IMR-90 (cell line): Measurements from ENCODE around the gene ATG14. TPM values are rescaled to one million over a fixed set of nuclear protein-coding genes. Genes with fewer than 3 reads are reported as not detected.

Source experiments
- ATAC-seq: fragments of 200-7000 bp; cut with Tn5 transposase; 2 replicates; pipeline ENCODE4 v1.9.1; 2020; ENCODE audit warnings: low read depth, mild to moderate bottlenecking, moderate library complexity
- BruUV-seq: library from RNA; stranded (reverse); fragments of 400-500 nt; replicated peaks from 2 replicates; lab custom pipeline; 2021; lab: Mats Ljungman, UMichigan
- CTCF ChIA-PET: fragments of 300-600 bp; formaldehyde crosslinking; extraction: SDS; loops from one replicate; lab custom pipeline; 2021; ENCODE audit warnings: antibody characterized with exemption; lab: Yijun Ruan, JAX
- POLR2A ChIA-PET: fragments of 300-600 bp; sonication (Branson Sonifier 250); formaldehyde crosslinking; loops from one replicate; lab custom pipeline; 2022; ENCODE audit warnings: antibody characterized with exemption; ENCODE audit not compliant: unreplicated experiment; lab: Charles Lee
- DNase-seq: peaks from one replicate; pipeline ENCODE4 v3.0.0; 2013
- H2AFZ ChIP-seq: replicated peaks from 2 replicates; pipeline ENCODE3; 2013; ENCODE audit warnings: low read length, mild to moderate bottlenecking; ENCODE audit not compliant: poor library complexity
- H2AK5ac ChIP-seq: 2 replicates; pipeline ENCODE4 v1.6.1; 2013; ENCODE audit warnings: low read depth, low read length, inconsistent platforms
- H2AK9ac ChIP-seq: replicated peaks from 2 replicates; pipeline ENCODE3; 2013; ENCODE audit warnings: mild to moderate bottlenecking, low read depth, low read length, moderate library complexity; ENCODE audit not compliant: poor library complexity
- H2BK120ac ChIP-seq: 2 replicates; pipeline ENCODE4 v1.6.1; 2013; ENCODE audit warnings: low read depth, low read length, inconsistent platforms
- H2BK15ac ChIP-seq: 3 replicates; pipeline ENCODE4 v1.6.1; 2013; ENCODE audit warnings: low read depth, low read length, inconsistent platforms
- H2BK20ac ChIP-seq: 2 replicates; pipeline ENCODE4 v1.6.1; 2013; ENCODE audit warnings: low read depth, mild to moderate bottlenecking, inconsistent platforms, low read length, moderate library complexity
- H2BK5ac ChIP-seq: 2 replicates; pipeline ENCODE4 v1.6.1; 2013; ENCODE audit warnings: mild to moderate bottlenecking, low read depth, low read length, inconsistent platforms; ENCODE audit not compliant: poor library complexity, severe bottlenecking
- H3K14ac ChIP-seq: replicated peaks from 2 replicates; pipeline ENCODE4 v1.6.1; 2013; ENCODE audit warnings: low read depth, low read length, inconsistent platforms
- H3K18ac ChIP-seq: 2 replicates; pipeline ENCODE4 v1.6.1; 2013; ENCODE audit warnings: low read depth, low read length, control low read depth
- H3K23ac ChIP-seq: 2 replicates; pipeline ENCODE4 v1.6.1; 2013; ENCODE audit warnings: low read depth, low read length, inconsistent platforms
- H3K27ac ChIP-seq: 2 replicates; pipeline ENCODE4 v1.5.1; 2013; ENCODE audit warnings: mild to moderate bottlenecking, control low read depth, low read length; ENCODE audit not compliant: insufficient read depth
- H3K27me3 ChIP-seq: 2 replicates; pipeline ENCODE4 v1.6.1; 2013; ENCODE audit warnings: low read length; ENCODE audit not compliant: control insufficient read depth, insufficient read depth
- H3K36me3 ChIP-seq: 2 replicates; pipeline ENCODE4 v1.6.1; 2013; ENCODE audit warnings: low read length, mixed read lengths; ENCODE audit not compliant: control insufficient read depth, insufficient read depth
- H3K4ac ChIP-seq: 2 replicates; pipeline ENCODE4 v1.6.1; 2013; ENCODE audit warnings: low read depth, low read length, inconsistent platforms
- H3K4me1 ChIP-seq: 2 replicates; pipeline ENCODE4 v1.6.1; 2013; ENCODE audit warnings: low read length, mixed read lengths; ENCODE audit not compliant: control insufficient read depth, insufficient read depth
- H3K4me2 ChIP-seq: 2 replicates; pipeline ENCODE4 v1.6.1; 2013; ENCODE audit warnings: low read depth, mild to moderate bottlenecking, control low read depth, low read length, moderate library complexity
- H3K4me3 ChIP-seq: 2 replicates; pipeline ENCODE4 v1.5.1; 2013; ENCODE audit warnings: low read depth, mild to moderate bottlenecking, control low read depth, low read length, moderate library complexity; ENCODE audit not compliant: insufficient read depth
- H3K56ac ChIP-seq: 2 replicates; pipeline ENCODE4 v1.6.1; 2013; ENCODE audit warnings: low read length, inconsistent platforms; ENCODE audit not compliant: insufficient read depth; ENCODE audit errors: extremely low read depth
- H3K79me1 ChIP-seq, 2 experiments: 2 replicates each; pipeline ENCODE4 v1.6.1; 2013; ENCODE audit warnings: low read length in 2 of 2, inconsistent platforms in 1 of 2, low read depth in 1 of 2
- H3K9ac ChIP-seq: 2 replicates; pipeline ENCODE4 v1.6.1; 2013; ENCODE audit warnings: low read depth, low read length, control low read depth
- H3K9me1 ChIP-seq: 2 replicates; pipeline ENCODE4 v1.6.1; 2013; ENCODE audit warnings: low read length, inconsistent platforms; ENCODE audit not compliant: insufficient read depth
- H3K9me3 ChIP-seq: 2 replicates; pipeline ENCODE4 v1.6.1; 2013; ENCODE audit warnings: low read length; ENCODE audit not compliant: control insufficient read depth, insufficient read depth
- H4K20me1 ChIP-seq: 2 replicates; pipeline ENCODE4 v1.6.1; 2013; ENCODE audit warnings: low read length, inconsistent platforms; ENCODE audit not compliant: insufficient read depth
- H4K5ac ChIP-seq: 2 replicates; pipeline ENCODE4 v1.6.1; 2013; ENCODE audit warnings: mild to moderate bottlenecking, low read depth, low read length, control low read depth
- H4K8ac ChIP-seq, 2 experiments: 2 replicates each; pipeline ENCODE4 v1.6.1; 2013; ENCODE audit warnings: low read depth in 2 of 2, low read length in 2 of 2, control low read depth in 1 of 2, inconsistent platforms in 1 of 2
- H4K91ac ChIP-seq: 2 replicates; pipeline ENCODE4 v1.6.1; 2013; ENCODE audit warnings: low read depth, low read length, inconsistent platforms; ENCODE audit not compliant: insufficient read depth
- BHLHE40 ChIP-seq: fragments of 150-350 bp; IDR thresholded peaks from 2 replicates; pipeline ENCODE4 v1.6.1; 2016; ENCODE audit warnings: mild to moderate bottlenecking, low read depth, low read length
- CEBPB ChIP-seq: IDR thresholded peaks from 2 replicates; pipeline ENCODE4 v1.6.1; 2012; ENCODE audit warnings: low read depth, low read length, improper control_type of control experiment
- MAZ ChIP-seq: IDR thresholded peaks from 2 replicates; pipeline ENCODE4 v1.6.1; 2012; ENCODE audit warnings: low read depth, mild to moderate bottlenecking, low read length, improper control_type of control experiment, moderate library complexity, borderline replicate concordance
- MXI1 ChIP-seq: IDR thresholded peaks from 2 replicates; pipeline ENCODE4 v1.6.1; 2012; ENCODE audit warnings: low read depth, mild to moderate bottlenecking, low read length, moderate library complexity, borderline replicate concordance
- NFE2L2 ChIP-seq: fragments of 150-350 bp; IDR thresholded peaks from 2 replicates; pipeline ENCODE4 v1.6.1; 2016; ENCODE audit warnings: low read depth, mild to moderate bottlenecking, low read length
- RCOR1 ChIP-seq: IDR thresholded peaks from 2 replicates; pipeline ENCODE4 v1.6.1; 2012; ENCODE audit warnings: mild to moderate bottlenecking, low read length, improper control_type of control experiment; ENCODE audit not compliant: insufficient replicate concordance
- RFX5 ChIP-seq: IDR thresholded peaks from 2 replicates; pipeline ENCODE4 v1.8.0; 2012; ENCODE audit warnings: low read depth, mild to moderate bottlenecking, low read length, moderate library complexity
- WGBS, 2 experiments: methylation state at CpG; one replicate each; pipeline versions ENCODE4 v1.1.5 to v1.1.7; 2013; ENCODE audit warnings: missing lambda C conversion rate in 2 of 2; ENCODE audit not compliant: insufficient read length in 1 of 2; ENCODE audit errors: extremely low coverage in 2 of 2; 5-methylcytosine and 5-hydroxymethylcytosine counted together
- dilution Hi-C: fragments of 300-500 bp; cut with HindIII; formaldehyde crosslinking; loops from one replicate; pipeline ENCODE4 v1.14.3; 2018; ENCODE audit warnings: low sequenced_read_pairs; ENCODE audit not compliant: unreplicated experiment
- in situ Hi-C: fragments of 300-500 bp; cut with MboI; formaldehyde crosslinking; loops from 3 replicates; pipeline ENCODE4 v1.14.3; 2019; ENCODE audit warnings: low sequenced_read_pairs, inconsistent platforms, mixed read lengths
- intact Hi-C: fragments of 100-400 bp; cut with micrococcal nuclease; formaldehyde crosslinking; loops from 2 replicates; pipeline ENCODE4 v1.10.0; 2022
- polyA plus RNA-seq, 3 experiments: library from polyadenylated mRNA; depleted of rRNA; stranded (reverse); fragments of >200 nt; gene quantifications; 2 replicates each; pipeline ENCODE4 v1.2.3, GENCODE V29; 2012; ENCODE audit warnings: low replicate concordance in 1 of 3
- total RNA-seq: library from RNA; depleted of rRNA; stranded (reverse); fragments of >200 nt; gene quantifications from 2 replicates; pipeline ENCODE4 v1.2.3, GENCODE V29; 2012
- TF ChIP-seq, protein P1 (sequence below): fragments of 150-350 bp; IDR thresholded peaks from 2 replicates; pipeline ENCODE4 v1.6.1; 2016; ENCODE audit warnings: low read depth, mild to moderate bottlenecking, low read length, moderate library complexity, borderline replicate concordance

ATG14 gene
- total and polyA plus RNA-seq, 2 of the 4 experiments (the other 2 are of a cell fraction) = 5.0 to 12.4 TPM

- Histone ChIP-seq H3K27ac (no peak overlapping the region), H4K5ac (no peak overlapping the region), H2BK20ac (no peak overlapping the region), H3K56ac (no peak overlapping the region), H2BK5ac (no peak overlapping the region), H2AK5ac (no peak overlapping the region; the same call in 1 of the 2 replicates), H4K20me1 (peaks cover 56% of the 10 kb centered on the region), H3K4me3 (no peak overlapping the region), H4K8ac (no peak overlapping the region), H3K4ac (no peak overlapping the region), H3K18ac (no peak overlapping the region), H3K27me3 (no peaks in the 10 kb centered on the region), H2AFZ (no peak overlapping the region), H3K4me2 (no peak overlapping the region), H3K14ac (no peak overlapping the region), H3K36me3 (no peaks in the 10 kb centered on the region), H3K9me1 (peaks cover 24% of the 10 kb centered on the region), H3K9ac (no peak overlapping the region), H3K9me3 (no peaks in the 10 kb centered on the region), H2BK120ac (no peak overlapping the region), H3K4me1 (peaks cover 18% of the 10 kb centered on the region), H2BK15ac (no peak overlapping the region), H3K79me1 (peaks cover 46 to 62% of the 10 kb centered on the region in 2 experiments), H3K23ac (no peak overlapping the region), H2AK9ac (no peak overlapping the region), H4K91ac (no peak overlapping the region)
- ChIA-PET CTCF (interaction anchor here (1.1 kb wide), 1 partner anchor 33 kb away, joined by 3 read pairs; no protein-coding TSS in a partner anchor), POLR2A (no interaction called here)
- intact Hi-C loops = no loop called here
- dilution Hi-C loops = no loop called here
- no peak for ATAC-seq
- in situ Hi-C loops = no loop called here
- TF ChIP-seq, protein P1, sequence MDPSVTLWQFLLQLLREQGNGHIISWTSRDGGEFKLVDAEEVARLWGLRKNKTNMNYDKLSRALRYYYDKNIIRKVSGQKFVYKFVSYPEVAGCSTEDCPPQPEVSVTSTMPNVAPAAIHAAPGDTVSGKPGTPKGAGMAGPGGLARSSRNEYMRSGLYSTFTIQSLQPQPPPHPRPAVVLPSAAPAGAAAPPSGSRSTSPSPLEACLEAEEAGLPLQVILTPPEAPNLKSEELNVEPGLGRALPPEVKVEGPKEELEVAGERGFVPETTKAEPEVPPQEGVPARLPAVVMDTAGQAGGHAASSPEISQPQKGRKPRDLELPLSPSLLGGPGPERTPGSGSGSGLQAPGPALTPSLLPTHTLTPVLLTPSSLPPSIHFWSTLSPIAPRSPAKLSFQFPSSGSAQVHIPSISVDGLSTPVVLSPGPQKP = no peak
- TF ChIP-seq NFE2L2 = no peak
- TF ChIP-seq RCOR1 = no peak
- TF ChIP-seq BHLHE40 = no peak
- TF ChIP-seq MAZ = no peak
- TF ChIP-seq CEBPB = no peak
- no peak for TF ChIP-seq RFX5
- no peak for TF ChIP-seq MXI1
- WGBS, 2 experiments = no CpG with 5 or more reads among the region's 2 CpGs
- no peak for DNase-seq
- no TSS peak for BruUV-seq
These were observed 75.5 kb downstream of the ATG14 start for GRCh38 chr14:55336162-55336561.
